ENCODE results near the gene CCL26. TPM values are rescaled to one million over a fixed set of nuclear protein-coding genes. Genes with fewer than 3 reads are reported as not detected.
A peak's percentile ranks its signal among the peaks of the same experiment; 100 is the strongest.
"Not testable (repeated sequence)": the region's sequence is repeated elsewhere in the genome, so short reads cannot be mapped to it uniquely, and the experiment has no call there.

Gene CCL26
- total RNA-seq, 1 donor from 2014 or later, result not detected

DNA sequence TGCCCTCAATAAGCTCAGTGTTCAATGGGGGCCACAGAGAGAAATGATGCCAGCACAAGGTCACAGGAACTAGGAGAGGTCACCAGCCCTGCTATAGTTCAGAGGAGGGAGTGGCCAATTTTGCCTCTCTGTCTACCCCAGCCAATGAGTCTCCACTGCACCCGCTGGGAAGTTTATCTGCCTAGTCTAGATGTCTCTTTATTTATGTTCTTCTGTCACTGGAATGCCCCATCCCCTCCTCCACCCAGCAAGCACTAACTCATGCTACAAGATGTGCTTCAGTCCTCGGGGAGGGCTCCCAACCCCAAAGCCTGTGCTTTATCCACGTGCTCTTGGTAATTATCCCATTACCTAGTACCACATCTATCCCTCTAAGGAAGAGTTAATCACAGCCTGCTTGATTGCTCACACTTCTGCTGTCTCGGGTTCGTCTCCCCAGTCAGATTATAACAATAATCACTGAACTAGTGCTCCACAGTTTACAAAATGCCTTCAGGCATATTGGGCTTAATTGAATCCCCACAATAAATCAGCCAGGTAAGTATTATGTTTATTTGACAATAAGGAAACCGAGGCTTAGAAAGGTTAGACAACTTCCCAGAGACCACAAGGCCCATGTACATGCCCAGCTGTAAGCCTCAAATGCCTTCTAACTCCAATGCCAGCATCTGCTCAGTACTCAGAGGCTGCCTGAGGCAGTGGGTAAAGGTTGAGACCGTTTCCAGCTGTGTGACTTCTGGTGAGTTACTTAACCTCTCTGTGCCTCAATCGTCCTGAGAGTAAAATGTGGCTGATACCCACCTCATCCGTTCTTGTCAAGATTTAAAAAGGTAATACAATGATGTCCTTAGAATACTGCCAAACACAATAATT lies 37.2 kb downstream of the CCL26 start:
- no peak overlapping the region for H3K4me3 ChIP-seq
- DNase-seq (ENCODE audit: low spot score in 2 of 2), result no peak
- H3K36me3 ChIP-seq, result peaks cover 0 to 5% of the 10 kb centered on the region in 2 donors
- H3K9me3 ChIP-seq, result no peaks in the 10 kb centered on the region
- intact Hi-C loops (cut with DNase I), result loop anchor here (5.0 kb wide), 1 partner anchor 142 kb away; the partner anchor contains the start of gene RHBDD2
- peak overlapping the region; percentile 11 to 62 for H3K27ac ChIP-seq
- TF ChIP-seq, protein P1, sequence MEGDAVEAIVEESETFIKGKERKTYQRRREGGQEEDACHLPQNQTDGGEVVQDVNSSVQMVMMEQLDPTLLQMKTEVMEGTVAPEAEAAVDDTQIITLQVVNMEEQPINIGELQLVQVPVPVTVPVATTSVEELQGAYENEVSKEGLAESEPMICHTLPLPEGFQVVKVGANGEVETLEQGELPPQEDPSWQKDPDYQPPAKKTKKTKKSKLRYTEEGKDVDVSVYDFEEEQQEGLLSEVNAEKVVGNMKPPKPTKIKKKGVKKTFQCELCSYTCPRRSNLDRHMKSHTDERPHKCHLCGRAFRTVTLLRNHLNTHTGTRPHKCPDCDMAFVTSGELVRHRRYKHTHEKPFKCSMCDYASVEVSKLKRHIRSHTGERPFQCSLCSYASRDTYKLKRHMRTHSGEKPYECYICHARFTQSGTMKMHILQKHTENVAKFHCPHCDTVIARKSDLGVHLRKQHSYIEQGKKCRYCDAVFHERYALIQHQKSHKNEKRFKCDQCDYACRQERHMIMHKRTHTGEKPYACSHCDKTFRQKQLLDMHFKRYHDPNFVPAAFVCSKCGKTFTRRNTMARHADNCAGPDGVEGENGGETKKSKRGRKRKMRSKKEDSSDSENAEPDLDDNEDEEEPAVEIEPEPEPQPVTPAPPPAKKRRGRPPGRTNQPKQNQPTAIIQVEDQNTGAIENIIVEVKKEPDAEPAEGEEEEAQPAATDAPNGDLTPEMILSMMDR (IDR thresholded peaks at IDR 0.05), result no peak
- peaks cover 0 to 23% of the 10 kb centered on the region in 2 donors for H3K4me1 ChIP-seq
- H3K27me3 ChIP-seq, result no peaks in the 10 kb centered on the region

DNA sequence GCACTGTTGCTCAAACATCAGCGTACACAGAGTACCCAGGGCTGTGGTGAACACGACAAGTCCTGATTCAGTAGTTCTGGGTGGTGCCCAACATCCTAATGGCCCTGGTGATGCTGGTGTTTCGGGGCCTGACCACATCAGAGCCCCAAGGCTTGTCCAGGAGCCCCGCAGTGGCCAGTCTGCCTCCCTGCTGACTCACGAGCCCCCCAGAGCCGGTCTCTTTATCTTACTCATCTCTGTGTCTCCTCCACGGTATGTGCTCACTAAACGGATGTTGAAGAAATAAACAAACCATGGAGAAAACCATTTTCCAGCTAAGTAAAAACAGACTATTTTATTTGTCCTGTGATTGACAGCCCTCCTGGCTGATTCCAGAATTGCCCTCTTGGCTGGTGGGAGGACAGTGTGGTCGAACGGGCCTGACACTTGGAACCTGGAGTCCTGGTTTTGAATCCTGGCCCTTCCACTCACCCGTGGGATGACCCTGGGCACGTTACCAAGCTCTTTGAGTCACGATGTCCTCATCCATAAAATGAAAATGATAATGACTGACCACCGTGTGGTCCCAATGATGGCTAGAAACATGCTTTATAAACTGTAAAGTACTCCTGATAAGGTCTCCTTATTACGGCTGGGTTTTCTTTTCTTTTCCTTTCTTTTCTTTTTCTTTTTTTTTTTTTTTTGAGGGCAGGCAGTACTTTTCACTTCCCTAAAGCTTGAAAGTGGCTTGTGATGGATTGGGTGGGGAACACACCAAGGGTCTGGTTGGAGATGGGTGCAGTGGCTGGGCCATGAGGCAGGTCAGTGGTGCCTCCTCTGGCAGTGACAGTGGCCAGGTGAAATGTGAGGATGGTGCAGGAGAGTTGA lies 39.0 kb downstream of the CCL26 start:
- no peak overlapping the region for H3K4me3 ChIP-seq
- no peaks in the 10 kb centered on the region for H3K27me3 ChIP-seq
- intact Hi-C loops (cut with DNase I), result no loop called here
- peaks cover 0 to 5% of the 10 kb centered on the region in 2 donors for H3K36me3 ChIP-seq
- H3K27ac ChIP-seq, result peak overlapping the region; percentile 62 to 65
- no peak for DNase-seq (ENCODE audit: low spot score in 2 of 2)
- no peaks in the 10 kb centered on the region for H3K9me3 ChIP-seq
- TF ChIP-seq, protein P1 (IDR thresholded peaks at IDR 0.05), result no peak
- peaks cover 4 to 28% of the 10 kb centered on the region in 2 donors for H3K4me1 ChIP-seq

DNA sequence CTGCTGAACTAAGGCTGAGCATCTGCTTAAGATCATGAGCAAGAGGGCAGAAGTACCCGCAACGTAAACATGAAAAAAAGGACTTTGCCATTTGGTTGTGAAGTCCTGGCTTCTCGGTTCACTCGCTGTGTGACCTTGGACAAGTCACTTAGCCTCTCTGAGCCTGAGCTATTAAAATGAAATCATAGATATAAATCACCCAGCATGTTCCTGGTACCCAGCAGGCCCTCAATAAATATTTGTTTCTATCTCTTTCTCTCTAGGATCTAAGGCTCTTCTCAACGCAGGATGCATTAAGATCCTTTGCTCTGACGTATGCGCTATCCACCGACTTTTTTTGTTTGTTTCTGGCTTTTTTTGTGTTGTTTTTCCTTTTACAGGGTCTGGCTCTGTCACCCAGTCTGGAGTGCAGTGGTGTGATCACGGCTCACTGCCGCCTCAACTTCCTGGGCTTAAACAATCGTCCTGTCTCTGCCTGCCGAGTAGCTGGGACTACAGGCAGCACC lies 39.9 kb downstream of the CCL26 start:
- peak overlapping the region; percentile 62 to 65 for H3K27ac ChIP-seq
- TF ChIP-seq, protein P1 (IDR thresholded peaks at IDR 0.05), result no peak
- H3K9me3 ChIP-seq, result no peaks in the 10 kb centered on the region
- peaks cover 5 to 27% of the 10 kb centered on the region in 2 donors for H3K4me1 ChIP-seq
- H3K4me3 ChIP-seq, result no peak overlapping the region
- DNase-seq (ENCODE audit: low spot score in 2 of 2), result no peak
- intact Hi-C loops (cut with DNase I), result no loop called here
- H3K36me3 ChIP-seq, result peaks cover 0 to 5% of the 10 kb centered on the region in 2 donors
- no peaks in the 10 kb centered on the region for H3K27me3 ChIP-seq

DNA sequence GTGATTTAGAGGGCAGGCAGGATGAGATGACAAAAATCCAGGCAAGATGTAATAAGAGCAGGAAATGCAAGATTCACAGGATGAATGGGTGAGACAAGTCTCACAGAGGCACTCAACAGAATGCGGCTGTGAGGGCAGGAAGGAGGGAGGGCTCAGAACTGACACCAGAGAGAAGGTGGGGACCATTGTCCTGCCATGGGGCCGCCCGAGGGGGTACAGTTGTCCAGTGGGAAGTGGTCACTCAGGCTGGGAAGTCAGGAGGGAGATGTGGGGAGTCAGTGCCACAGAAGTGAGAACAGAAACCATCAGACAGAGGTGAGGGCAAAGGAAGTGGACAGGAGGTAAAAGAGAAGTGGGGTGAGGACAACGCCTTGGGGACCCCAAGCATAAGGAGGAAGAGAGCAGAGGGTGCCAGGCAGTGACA lies 42.1 kb downstream of the CCL26 start:
- intact Hi-C loops (cut with DNase I), result no loop called here
- H3K27ac ChIP-seq, result peak overlapping the region; percentile 41 to 46
- TF ChIP-seq, protein P1 (IDR thresholded peaks at IDR 0.05), result no peak
- no peaks in the 10 kb centered on the region for H3K9me3 ChIP-seq
- H3K4me1 ChIP-seq, result peaks cover 5 to 16% of the 10 kb centered on the region in 2 donors
- no peaks in the 10 kb centered on the region for H3K27me3 ChIP-seq
- H3K4me3 ChIP-seq, result no peak overlapping the region
- DNase-seq (ENCODE audit: low spot score in 2 of 2), result no peak
- peaks cover 0 to 5% of the 10 kb centered on the region in 2 donors for H3K36me3 ChIP-seq

DNA sequence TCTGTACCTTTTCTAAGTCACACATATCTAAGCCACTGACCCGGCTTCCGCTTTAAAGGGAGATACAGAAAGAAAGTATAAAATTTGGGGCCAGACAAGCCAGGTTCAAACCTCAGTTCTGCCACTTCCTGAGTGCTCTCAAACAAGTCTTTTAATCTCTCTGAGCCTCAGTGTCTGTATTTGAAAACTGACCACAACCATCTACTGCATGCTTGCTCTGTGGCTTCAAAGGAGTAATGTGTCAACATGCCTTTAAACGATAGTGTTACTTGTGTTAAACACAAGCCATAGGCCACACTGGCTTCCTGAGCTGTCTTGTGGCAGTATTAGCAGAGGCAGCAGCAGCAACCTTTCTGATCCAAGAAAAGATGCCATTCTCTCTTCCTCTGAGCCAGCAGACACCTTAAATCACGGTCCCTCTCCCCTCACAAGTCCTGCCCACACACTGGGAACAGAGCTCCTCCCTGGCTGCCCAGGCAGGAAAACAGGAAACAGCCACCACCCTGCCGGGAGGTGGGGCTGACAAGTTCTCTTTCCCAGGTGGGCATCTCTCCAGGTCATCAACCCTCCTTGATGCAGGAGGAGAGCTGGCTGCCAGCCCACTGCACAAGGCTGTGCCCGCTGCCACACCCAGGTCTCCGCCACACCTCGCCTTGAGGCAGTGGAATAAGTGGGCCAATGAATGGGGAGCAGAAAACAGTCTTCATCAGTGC lies 44.0 kb downstream of the CCL26 start:
- no peak for DNase-seq (ENCODE audit: low spot score in 2 of 2)
- peaks cover 0 to 5% of the 10 kb centered on the region in 2 donors for H3K36me3 ChIP-seq
- H3K27me3 ChIP-seq, result no peaks in the 10 kb centered on the region
- TF ChIP-seq, protein P1 (IDR thresholded peaks at IDR 0.05), result no peak
- peak overlapping the region in 1 of 2 donors; percentile 12 for H3K4me3 ChIP-seq
- no peaks in the 10 kb centered on the region for H3K9me3 ChIP-seq
- intact Hi-C loops (cut with DNase I), result no loop called here
- H3K4me1 ChIP-seq, result peaks cover 5 to 13% of the 10 kb centered on the region in 2 donors
- peak overlapping the region; percentile 43 to 62 for H3K27ac ChIP-seq

DNA sequence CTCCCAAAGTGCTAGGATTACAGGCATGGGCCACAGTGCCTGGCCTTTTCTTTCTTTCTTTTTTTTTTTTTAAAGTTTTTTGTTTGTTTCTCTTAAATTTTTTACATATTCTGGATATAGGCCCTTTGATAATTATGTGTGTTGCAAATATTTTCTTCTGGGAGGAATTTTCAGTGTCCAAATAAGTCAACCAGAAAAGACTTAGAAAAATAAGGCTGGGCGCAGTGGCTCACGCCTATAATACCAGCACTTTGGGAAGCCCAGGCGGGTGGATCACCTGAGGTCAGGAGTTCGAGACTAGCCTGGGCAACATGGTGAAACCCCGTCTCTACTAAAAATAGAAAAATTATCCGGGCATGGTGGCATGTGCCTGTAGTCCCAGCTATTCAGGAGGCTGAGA lies 44.7 kb downstream of the CCL26 start:
- H3K36me3 ChIP-seq; DNase-seq (ENCODE audit: low spot score in 2 of 2); intact Hi-C loops (cut with DNase I); H3K4me3 ChIP-seq; H3K9me3 ChIP-seq; H3K27me3 ChIP-seq: not testable (repeated sequence)
- H3K4me1 ChIP-seq, result peaks cover 5 to 11% of the 10 kb centered on the region in 2 donors
- H3K27ac ChIP-seq, result peak overlapping the region; percentile 43 to 62
